Measurements from ENCODE around the gene MDGA2. TPM values are rescaled to one million over a fixed set of nuclear protein-coding genes. Genes with fewer than 3 reads are reported as not detected.
A peak's percentile ranks its signal among the peaks of the same experiment; 100 is the strongest.

Gene MDGA2
- total and polyA plus RNA-seq, 2 of the 4 experiments (the other 2 are of a cell fraction): 0.02 TPM; not detected in 1

GRCh38 chr14:47060050-47060449 lies 615.4 kb downstream of the MDGA2 start:
- CTCF ChIA-PET: no interaction called here
- Histone ChIP-seq H3K18ac (ENCODE audit: low read depth, low read length) (no peak overlapping the region), H4K91ac (ENCODE audit: insufficient read depth, low read depth, low read length) (no peak overlapping the region), H3K4me1 (ENCODE audit: control insufficient read depth, insufficient read depth, low read length) (no peaks in the 10 kb centered on the region), H4K5ac (ENCODE audit: low read depth, low read length) (no peak overlapping the region), H2AFZ (replicated peaks; ENCODE audit: low read length, poor library complexity) (no peak overlapping the region), H3K14ac (replicated peaks; ENCODE audit: low read depth, low read length) (no peak overlapping the region), H2BK15ac (ENCODE audit: low read depth, low read length) (no peak overlapping the region), H2AK5ac (ENCODE audit: low read depth, low read length) (no peak overlapping the region), H3K23ac (ENCODE audit: low read depth, low read length) (no peak overlapping the region), H3K27me3 (ENCODE audit: control insufficient read depth, insufficient read depth, low read length) (no peaks in the 10 kb centered on the region), H4K20me1 (ENCODE audit: insufficient read depth, low read length) (no peaks in the 10 kb centered on the region), H3K4ac (ENCODE audit: low read depth, low read length) (no peak overlapping the region), H3K56ac (ENCODE audit: extremely low read depth, insufficient read depth, low read length) (no peak overlapping the region), H4K8ac (ENCODE audit: low read depth in 2 of 2, low read length in 2 of 2) (no peak overlapping the region), H2AK9ac (replicated peaks; ENCODE audit: low read depth, low read length, poor library complexity) (no peak overlapping the region), H3K9me1 (ENCODE audit: insufficient read depth, low read length) (no peaks in the 10 kb centered on the region), H3K36me3 (ENCODE audit: control insufficient read depth, insufficient read depth, low read length) (no peaks in the 10 kb centered on the region), H3K4me3 (ENCODE audit: insufficient read depth, low read depth, low read length) (no peak overlapping the region), H3K9ac (ENCODE audit: low read depth, low read length) (no peak overlapping the region), H3K9me3 (ENCODE audit: control insufficient read depth, insufficient read depth, low read length) (peaks cover 2% of the 10 kb centered on the region; the same call in 1 of the 2 replicates), H2BK20ac (ENCODE audit: low read depth, low read length) (no peak overlapping the region), H3K27ac (ENCODE audit: insufficient read depth, low read length) (no peak overlapping the region), H2BK5ac (ENCODE audit: low read depth, low read length, poor library complexity, severe bottlenecking) (no peak overlapping the region), H3K79me1 (ENCODE audit: low read depth in 1 of 2, low read length in 2 of 2) (no peaks in the 10 kb centered on the region), H3K4me2 (ENCODE audit: low read depth, low read length) (no peak overlapping the region), H2BK120ac (ENCODE audit: low read depth, low read length) (no peak overlapping the region)
- in situ Hi-C loops (cut with MboI; ENCODE audit: low sequenced_read_pairs): no loop called here
- dilution Hi-C loops (cut with HindIII; ENCODE audit: low sequenced_read_pairs, unreplicated experiment): no loop called here
- no CpG with 5 or more reads among the region's 3 CpGs for WGBS, 2 experiments (ENCODE audit: extremely low coverage in 2 of 2, insufficient read length in 1 of 2)
- TF ChIP-seq CEBPB (IDR thresholded peaks at IDR 0.05; ENCODE audit: low read depth, low read length) (no peak), MAFK (IDR thresholded peaks at IDR 0.05; ENCODE audit: low read depth, low read length) (peak; percentile 56)
- TF ChIP-seq, protein P1, sequence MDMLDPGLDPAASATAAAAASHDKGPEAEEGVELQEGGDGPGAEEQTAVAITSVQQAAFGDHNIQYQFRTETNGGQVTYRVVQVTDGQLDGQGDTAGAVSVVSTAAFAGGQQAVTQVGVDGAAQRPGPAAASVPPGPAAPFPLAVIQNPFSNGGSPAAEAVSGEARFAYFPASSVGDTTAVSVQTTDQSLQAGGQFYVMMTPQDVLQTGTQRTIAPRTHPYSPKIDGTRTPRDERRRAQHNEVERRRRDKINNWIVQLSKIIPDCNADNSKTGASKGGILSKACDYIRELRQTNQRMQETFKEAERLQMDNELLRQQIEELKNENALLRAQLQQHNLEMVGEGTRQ (IDR thresholded peaks at IDR 0.05; ENCODE audit: low read depth, low read length): no peak
- no TSS peak for BruUV-seq (replicated peaks)
- ATAC-seq (ENCODE audit: low read depth) (no peak), DNase-seq (no peak)
- intact Hi-C loops (cut with micrococcal nuclease): no loop called here
- POLR2A ChIA-PET (ENCODE audit: unreplicated experiment): no interaction called here

All from IMR-90 (cell line).